HG02852 (cell line): Measurements from ENCODE around the gene CILP2.
A peak's percentile ranks its signal among the peaks of the same experiment; 100 is the strongest.

Source experiments
- ATAC-seq: cut with Tn5 transposase; IDR thresholded peaks from one replicate; pipeline ENCODE4 v1.9.1; 2021; ENCODE audit warnings: mild to moderate bottlenecking, moderate library complexity; ENCODE audit not compliant: unreplicated experiment

Gene CILP2

GRCh38 chr19:19538061-19538784 lies at the start of gene CILP2:
CILP2 (plus strand) TSS chr19:19538265; CDS start chr19:19538350, 85 bp downstream.
- ATAC-seq, result no peak

- ATAC-seq, result peak; percentile 65
These were observed 49.0 kb upstream of the CILP2 start for GRCh38 chr19:19488875-19489690.

GRCh38 chr19:19489804-19490204 lies 48.3 kb upstream of the CILP2 start:
- ATAC-seq, result no peak

- no peak for ATAC-seq
These were observed 47.7 kb upstream of the CILP2 start for GRCh38 chr19:19490214-19490968.

GRCh38 chr19:19491321-19492025 lies 46.6 kb upstream of the CILP2 start:
- ATAC-seq, result no peak

GRCh38 chr19:19492026-19492610 lies 45.9 kb upstream of the CILP2 start:
- no peak for ATAC-seq

GRCh38 chr19:19493841-19494546 lies 44.1 kb upstream of the CILP2 start:
- ATAC-seq, result no peak

GRCh38 chr19:19495614-19496603 lies 42.2 kb upstream of the CILP2 start:
- no peak for ATAC-seq

GRCh38 chr19:19498255-19498991 lies 39.6 kb upstream of the CILP2 start:
- ATAC-seq, result no peak

- no peak for ATAC-seq
These were observed 38.6 kb upstream of the CILP2 start for GRCh38 chr19:19499272-19499995.

GRCh38 chr19:19500975-19501644 lies 37.0 kb upstream of the CILP2 start:
- no peak for ATAC-seq

GRCh38 chr19:19501798-19502197 lies 36.3 kb upstream of the CILP2 start:
- no peak for ATAC-seq

- no peak for ATAC-seq
These were observed 35.8 kb upstream of the CILP2 start for GRCh38 chr19:19502281-19502680.

- ATAC-seq, result no peak
These were observed 35.1 kb upstream of the CILP2 start for GRCh38 chr19:19502808-19503602.

GRCh38 chr19:19504754-19505668 lies 33.1 kb upstream of the CILP2 start:
- ATAC-seq, result no peak
